Stimulated activated CD4-positive, alpha-beta T cell treated with anti-CD3 and anti-CD28 coated beads, Interleukin-15, amount 100 ng/mL, for 1 hour (primary cell): ENCODE measurements around the gene CFB.
"Not testable (repeated sequence)": the region's sequence is repeated elsewhere in the genome, so short reads cannot be mapped to it uniquely, and the experiment has no call there.

Source experiments
- DNase-seq, 2 donors: peaks; one replicate each; pipeline ENCODE4 v3.0.0-alpha.2; 2020; ENCODE audit warnings: low read depth in 1 of 2, low spot score in 1 of 2

The CFB gene

DNA sequence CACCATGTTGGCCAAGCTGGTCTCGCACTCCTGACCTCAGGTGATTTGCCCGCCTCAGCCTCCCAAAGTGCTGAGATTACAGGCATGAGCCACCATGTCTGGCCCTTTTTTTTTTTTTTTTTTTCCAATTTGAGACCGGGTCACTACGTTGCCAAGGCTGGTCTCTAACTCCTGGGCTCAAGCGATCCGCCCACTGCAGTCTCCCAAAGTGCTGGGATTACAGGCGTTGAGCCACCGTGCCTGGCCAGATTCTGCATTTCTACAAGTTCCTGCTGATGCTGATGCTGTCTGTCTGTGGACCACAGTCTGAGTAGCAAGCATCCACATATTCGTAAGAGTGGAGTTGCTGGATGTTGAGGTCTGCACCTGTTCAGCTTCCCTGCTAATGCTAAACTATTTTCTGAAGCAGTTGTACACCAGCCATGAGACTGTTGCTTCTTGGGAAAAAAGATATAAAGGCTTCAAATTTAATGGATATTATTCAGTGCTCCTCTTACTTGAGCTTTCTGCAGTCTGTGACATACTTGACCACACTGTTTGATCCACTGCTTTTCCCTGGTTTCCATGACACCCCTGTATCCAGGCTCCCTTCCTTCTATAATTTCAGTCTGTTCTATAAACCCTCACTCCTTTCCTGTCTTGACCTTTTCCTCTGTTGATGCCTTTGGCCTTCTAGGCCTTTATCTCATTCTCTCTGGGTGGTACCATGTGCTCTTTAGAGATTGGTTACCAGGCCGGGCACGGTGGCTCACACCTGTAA lies 33.9 kb upstream of the CFB start:
- no peak for DNase-seq

GRCh38 chr6:31915351-31915750 lies 30.5 kb upstream of the CFB start:
- DNase-seq = no peak

GRCh38 chr6:31915756-31916155 lies 30.1 kb upstream of the CFB start:
- no peak for DNase-seq

DNA sequence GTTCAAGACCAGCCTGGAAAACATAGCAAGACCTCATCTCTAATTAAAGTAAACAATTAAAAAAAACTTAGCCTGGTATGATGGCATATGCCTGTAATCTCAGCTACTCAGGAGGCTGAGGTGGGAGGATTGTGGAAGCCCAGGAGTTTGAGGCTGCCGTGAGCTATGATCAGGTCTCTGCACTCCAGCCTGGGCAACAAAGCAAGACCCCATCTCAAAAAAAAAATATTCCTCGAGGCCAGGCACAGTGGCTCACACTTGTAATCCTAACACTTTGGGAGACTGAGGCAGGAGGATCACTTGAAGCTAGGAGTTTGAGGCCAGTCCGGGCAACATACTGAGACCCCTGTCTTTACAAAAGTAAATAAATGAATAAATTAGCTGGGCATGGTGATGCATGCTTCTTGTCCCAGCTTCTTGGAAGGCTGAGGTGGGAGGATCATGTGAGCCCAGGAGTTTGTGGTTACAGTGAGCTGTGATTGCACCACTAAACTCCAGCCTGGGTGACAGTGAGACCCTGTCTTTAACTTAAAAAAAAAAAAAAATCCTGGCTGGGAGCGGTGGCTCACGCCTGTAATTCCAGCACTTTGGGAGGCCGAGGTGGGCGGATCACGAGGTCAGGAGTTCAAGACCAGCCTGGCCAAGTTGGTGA lies 27.7 kb upstream of the CFB start:
- no peak for DNase-seq

GRCh38 chr6:31919624-31920303 lies 26.1 kb upstream of the CFB start:
- DNase-seq = no peak

GRCh38 chr6:31920811-31921210 lies 25.1 kb upstream of the CFB start:
- no peak for DNase-seq

GRCh38 chr6:31922942-31923341 lies 23.0 kb upstream of the CFB start:
- DNase-seq = no peak

GRCh38 chr6:31927242-31927862 lies 18.5 kb upstream of the CFB start, which contains the start of gene C2:
TSS of gene C2 (plus strand) at chr6:31927717. CDS start at chr6:31927753, 36 bp downstream.
- DNase-seq = no peak

- no peak for DNase-seq
These were observed 17.8 kb upstream of the CFB start for GRCh38 chr6:31927863-31928671.

DNA sequence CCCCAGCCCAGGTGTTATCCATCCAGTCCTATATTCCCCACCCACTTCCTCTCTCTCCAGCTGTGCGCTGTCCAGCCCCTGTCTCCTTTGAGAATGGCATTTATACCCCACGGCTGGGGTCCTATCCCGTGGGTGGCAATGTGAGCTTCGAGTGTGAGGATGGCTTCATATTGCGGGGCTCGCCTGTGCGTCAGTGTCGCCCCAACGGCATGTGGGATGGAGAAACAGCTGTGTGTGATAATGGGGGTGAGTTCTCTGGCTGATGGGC lies 17.3 kb upstream of the CFB start:
- no peak for DNase-seq

GRCh38 chr6:31930962-31931361 lies 14.9 kb upstream of the CFB start:
- DNase-seq = no peak

GRCh38 chr6:31932137-31932536 lies 13.8 kb upstream of the CFB start:
- DNase-seq = not testable (repeated sequence)

GRCh38 chr6:31933537-31933936 lies 12.4 kb upstream of the CFB start:
- DNase-seq = no peak

DNA sequence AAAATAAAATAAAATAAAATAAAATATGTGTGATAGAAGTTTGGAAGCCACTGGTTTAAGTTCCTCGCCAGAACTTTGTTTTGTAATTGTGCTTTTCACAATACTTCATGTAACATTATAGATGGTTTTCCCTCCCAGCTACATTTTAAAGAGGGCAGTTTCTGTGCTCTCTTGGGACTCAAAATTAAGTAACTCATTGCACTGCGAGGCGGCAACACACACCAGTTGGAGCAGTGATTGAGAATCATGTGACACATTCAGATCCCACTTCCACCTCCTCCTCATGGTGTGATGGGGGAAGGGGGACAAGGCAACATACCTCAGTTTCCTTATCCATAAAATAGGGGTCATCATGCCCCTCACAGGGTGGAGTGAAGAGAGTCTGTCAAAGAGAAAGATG lies 10.9 kb upstream of the CFB start:
- no peak for DNase-seq

GRCh38 chr6:31935823-31936222 lies 10.1 kb upstream of the CFB start:
- DNase-seq = no peak

DNA sequence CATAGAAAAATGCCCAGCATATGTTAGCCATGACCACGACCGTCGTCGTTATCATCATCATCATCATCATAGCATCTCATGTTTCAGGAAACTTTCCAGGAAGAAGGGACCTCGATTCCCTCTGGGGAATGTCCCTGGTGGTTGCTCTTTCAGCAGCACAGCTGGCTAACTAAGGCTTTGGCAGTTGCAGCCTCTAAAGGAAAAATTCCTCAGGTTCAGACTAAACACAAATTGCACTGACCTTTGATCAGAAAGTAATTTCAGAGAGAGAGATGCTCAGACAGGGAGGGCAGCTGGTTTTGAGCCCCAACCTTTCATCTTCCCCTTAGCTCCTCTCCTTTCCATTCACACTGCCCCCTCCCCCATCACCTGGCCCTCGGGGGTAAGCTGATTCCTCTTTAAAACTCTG lies 5.6 kb upstream of the CFB start:
- DNase-seq = no peak

DNA sequence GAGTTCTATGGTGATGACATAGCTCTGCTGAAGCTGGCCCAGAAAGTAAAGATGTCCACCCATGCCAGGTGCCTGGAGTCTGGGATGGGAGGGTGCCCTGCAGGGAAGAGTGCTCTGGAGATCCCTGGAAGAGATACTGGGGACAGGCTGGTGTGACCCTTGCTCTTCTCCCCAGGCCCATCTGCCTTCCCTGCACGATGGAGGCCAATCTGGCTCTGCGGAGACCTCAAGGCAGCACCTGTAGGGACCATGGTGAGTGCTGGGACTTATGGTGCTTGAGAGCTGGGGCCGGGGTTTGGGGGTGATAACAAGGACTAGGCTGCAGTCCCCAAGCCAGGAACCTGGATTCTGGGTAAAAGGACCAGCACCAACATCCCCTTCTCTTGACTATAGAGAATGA lies 2.2 kb upstream of the CFB start:
- no peak for DNase-seq

- DNase-seq = no peak
These were observed 765 bp upstream of the CFB start for GRCh38 chr6:31945154-31945506.

DNA sequence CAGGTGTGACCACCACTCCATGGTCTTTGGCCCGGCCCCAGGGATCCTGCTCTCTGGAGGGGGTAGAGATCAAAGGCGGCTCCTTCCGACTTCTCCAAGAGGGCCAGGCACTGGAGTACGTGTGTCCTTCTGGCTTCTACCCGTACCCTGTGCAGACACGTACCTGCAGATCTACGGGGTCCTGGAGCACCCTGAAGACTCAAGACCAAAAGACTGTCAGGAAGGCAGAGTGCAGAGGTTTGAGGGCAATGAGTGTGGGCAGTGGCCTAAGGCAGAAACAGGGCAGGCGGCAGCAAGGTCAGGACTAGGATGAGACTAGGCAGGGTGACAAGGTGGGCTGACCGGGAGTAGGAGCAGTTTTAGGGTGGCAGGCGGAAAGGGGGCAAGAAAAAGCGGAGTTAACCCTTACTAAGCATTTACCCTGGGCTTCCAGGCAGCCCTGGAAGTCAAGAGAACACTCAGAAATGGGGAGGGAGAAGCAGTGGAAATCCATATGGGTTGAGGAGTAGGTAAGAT lies 533 bp downstream of the CFB start:
- DNase-seq = no peak

- no peak for DNase-seq
These were observed 1.3 kb downstream of the CFB start for GRCh38 chr6:31947070-31947675.

DNA sequence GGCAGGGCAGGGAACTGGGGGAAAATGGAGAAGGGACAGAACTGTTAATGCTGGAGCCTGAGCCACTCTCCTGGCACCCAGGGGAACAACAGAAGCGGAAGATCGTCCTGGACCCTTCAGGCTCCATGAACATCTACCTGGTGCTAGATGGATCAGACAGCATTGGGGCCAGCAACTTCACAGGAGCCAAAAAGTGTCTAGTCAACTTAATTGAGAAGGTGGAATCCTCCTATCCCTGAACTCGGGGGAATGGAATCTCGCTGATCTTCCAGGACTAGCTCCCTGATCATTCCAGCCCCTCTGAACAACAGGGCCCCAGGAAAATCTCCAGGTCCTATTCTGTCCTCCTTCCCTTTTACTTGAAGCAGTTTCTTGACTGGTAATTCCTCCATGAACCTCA lies 2.0 kb downstream of the CFB start:
- DNase-seq = no peak
